Ovary (tissue), 9 donors: Measurements from ENCODE around the gene GPR162. TPM values are rescaled to one million over a fixed set of nuclear protein-coding genes. Genes with fewer than 3 reads are reported as not detected.

Experiments
- DNase-seq, 5 donors: peaks; one replicate each; pipeline ENCODE4 v3.0.0-alpha.2; 2019 to 2020
- H3K27ac ChIP-seq, 2 donors: fragments of 200-600 bp; one replicate each; pipeline versions ENCODE4 v1.5.1 to v1.8.0; 2019 to 2022
- H3K27me3 ChIP-seq: fragments of 200-600 bp; one replicate; pipeline ENCODE4 v1.8.0; 2022
- H3K36me3 ChIP-seq: fragments of 200-600 bp; sonication (generic); one replicate; pipeline ENCODE4 v1.5.1; 2019
- H3K4me1 ChIP-seq: one replicate; pipeline ENCODE4 v1.8.1; 2013; ENCODE audit warnings: mild to moderate bottlenecking, moderate library complexity; ENCODE audit not compliant: insufficient read depth
- H3K4me3 ChIP-seq: fragments of 200-600 bp; sonication (generic); one replicate; pipeline ENCODE4 v1.5.1; 2017
- H3K9me3 ChIP-seq, 2 donors: fragments of 200-600 bp in 1 of 2; sonication (generic) in 1 of 2; one replicate each; pipeline versions ENCODE4 v1.5.1 to v1.8.1; 2013 to 2019; ENCODE audit warnings: mild to moderate bottlenecking in 1 of 2, moderate library complexity in 1 of 2
- EP300 ChIP-seq: sonication (generic); formaldehyde crosslinking; IDR thresholded peaks from one replicate; pipeline ENCODE4 v1.6.1; 2017; ENCODE audit warnings: antibody characterized with exemption
- POLR2A ChIP-seq: fragments of 450-650 bp; IDR thresholded peaks from one replicate; pipeline ENCODE4 v1.6.1; 2017; ENCODE audit warnings: antibody characterized with exemption, mild to moderate bottlenecking, moderate library complexity
- WGBS, 3 donors: extraction: QIAGEN DNeasy Blood & Tissue Kit in 1 of 3; methylation state at CpG; one replicate each; pipeline versions ENCODE4 v1.1.5 to v1.1.7; 2013 to 2017; 5-methylcytosine and 5-hydroxymethylcytosine counted together
- intact Hi-C, 4 donors: fragments of 100-400 bp; cut with DNase I; formaldehyde crosslinking; loops; one replicate each; pipeline versions ENCODE4 v1.11.0 to v1.15.1; 2022 to 2023
- polyA plus RNA-seq, 2 donors: library from polyadenylated mRNA; stranded (reverse); fragments of 200-250 nt in 1 of 2; fragments of 350-450 nt in 1 of 2; fragmentation: Illumina TruSeq in 1 of 2; extraction: RNeasy Lipid Tissue Mini Kit (QIAGEN cat#74804) in 1 of 2; gene quantifications; one replicate each; pipeline ENCODE4 v1.2.3, GENCODE V29; 2013 to 2014
- total RNA-seq, 7 donors: library from RNA; depleted of rRNA in 2 of 7; stranded (reverse); fragments of >200 nt in 2 of 7; fragmentation: NEBNext Ultra II Directional in 3 of 7; extraction: Animal tissue kit (Norgen Biotek cat#: 25700) in 3 of 7; gene quantifications; one replicate each; pipeline versions ENCODE4 v1.1.0 to v1.2.4, GENCODE V29; 2016 to 2023
- TF ChIP-seq, protein P1 (sequence below), 3 donors: fragments of 450-650 bp in 2 of 3; fragments of 200-600 bp in 1 of 3; IDR thresholded peaks; one replicate each; pipeline versions ENCODE4 v1.5.1 to v1.8.0; 2016 to 2022; ENCODE audit warnings: antibody characterized with exemption in 3 of 3, mild to moderate bottlenecking in 1 of 3
- donor health status: DM: no; HTN: no; CAD: no; lungs with moderate emphysema.
- donor health status: DM: no; HTN: no; CAD: no.
- donor health status: Bipolar disorder and iron deficiency.
- donor health status: DM: yes; HTN: yes; CAD: no.
- donor health status: DM: no; HTN: no; CAD: no.
- donor health status: DM: yes; HTN: yes; CAD: no.

GPR162 gene
- total and polyA plus RNA-seq, 9 donors, result 0.60 to 12.0 (median 7.6) TPM

DNA sequence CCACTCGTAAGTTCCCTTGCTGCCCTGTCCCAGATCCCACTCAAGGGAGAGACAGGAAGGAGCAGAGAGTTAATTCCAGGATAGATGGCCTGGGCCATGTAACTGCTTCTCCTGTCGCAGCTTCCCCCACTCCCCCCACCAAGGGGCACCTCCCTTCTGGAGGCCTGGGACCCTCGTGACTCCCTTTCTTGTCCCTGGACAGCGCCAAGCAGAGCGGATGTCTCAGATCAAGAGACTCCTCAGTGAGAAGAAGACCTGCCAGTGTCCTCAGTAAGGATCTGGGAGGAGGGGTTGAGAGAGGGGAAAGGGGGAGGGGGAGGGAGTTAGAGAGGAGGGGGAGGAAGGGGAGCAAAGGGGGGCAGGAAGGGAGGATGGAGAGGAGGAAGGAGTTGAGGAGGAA lies 3.0 kb upstream of the GPR162 start:
- Histone ChIP-seq H3K4me3 (no peak overlapping the region), H3K4me1 (peaks cover 6% of the 10 kb centered on the region), H3K27me3 (no peaks in the 10 kb centered on the region), H3K36me3 (no peaks in the 10 kb centered on the region), H3K9me3 (no peaks in the 10 kb centered on the region), H3K27ac (peak overlapping the region in 1 of 2 donors; percentile 59)
- no peak for DNase-seq
- no peak for TF ChIP-seq POLR2A
- TF ChIP-seq, protein P1, sequence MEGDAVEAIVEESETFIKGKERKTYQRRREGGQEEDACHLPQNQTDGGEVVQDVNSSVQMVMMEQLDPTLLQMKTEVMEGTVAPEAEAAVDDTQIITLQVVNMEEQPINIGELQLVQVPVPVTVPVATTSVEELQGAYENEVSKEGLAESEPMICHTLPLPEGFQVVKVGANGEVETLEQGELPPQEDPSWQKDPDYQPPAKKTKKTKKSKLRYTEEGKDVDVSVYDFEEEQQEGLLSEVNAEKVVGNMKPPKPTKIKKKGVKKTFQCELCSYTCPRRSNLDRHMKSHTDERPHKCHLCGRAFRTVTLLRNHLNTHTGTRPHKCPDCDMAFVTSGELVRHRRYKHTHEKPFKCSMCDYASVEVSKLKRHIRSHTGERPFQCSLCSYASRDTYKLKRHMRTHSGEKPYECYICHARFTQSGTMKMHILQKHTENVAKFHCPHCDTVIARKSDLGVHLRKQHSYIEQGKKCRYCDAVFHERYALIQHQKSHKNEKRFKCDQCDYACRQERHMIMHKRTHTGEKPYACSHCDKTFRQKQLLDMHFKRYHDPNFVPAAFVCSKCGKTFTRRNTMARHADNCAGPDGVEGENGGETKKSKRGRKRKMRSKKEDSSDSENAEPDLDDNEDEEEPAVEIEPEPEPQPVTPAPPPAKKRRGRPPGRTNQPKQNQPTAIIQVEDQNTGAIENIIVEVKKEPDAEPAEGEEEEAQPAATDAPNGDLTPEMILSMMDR (IDR thresholded peaks at IDR 0.05), result no peak
- no peak for TF ChIP-seq EP300
- 50 to 54% (median 50%) methylated on average over 5 of the region's 5 CpGs for WGBS, 3 donors
- intact Hi-C loops, result no loop called here

DNA sequence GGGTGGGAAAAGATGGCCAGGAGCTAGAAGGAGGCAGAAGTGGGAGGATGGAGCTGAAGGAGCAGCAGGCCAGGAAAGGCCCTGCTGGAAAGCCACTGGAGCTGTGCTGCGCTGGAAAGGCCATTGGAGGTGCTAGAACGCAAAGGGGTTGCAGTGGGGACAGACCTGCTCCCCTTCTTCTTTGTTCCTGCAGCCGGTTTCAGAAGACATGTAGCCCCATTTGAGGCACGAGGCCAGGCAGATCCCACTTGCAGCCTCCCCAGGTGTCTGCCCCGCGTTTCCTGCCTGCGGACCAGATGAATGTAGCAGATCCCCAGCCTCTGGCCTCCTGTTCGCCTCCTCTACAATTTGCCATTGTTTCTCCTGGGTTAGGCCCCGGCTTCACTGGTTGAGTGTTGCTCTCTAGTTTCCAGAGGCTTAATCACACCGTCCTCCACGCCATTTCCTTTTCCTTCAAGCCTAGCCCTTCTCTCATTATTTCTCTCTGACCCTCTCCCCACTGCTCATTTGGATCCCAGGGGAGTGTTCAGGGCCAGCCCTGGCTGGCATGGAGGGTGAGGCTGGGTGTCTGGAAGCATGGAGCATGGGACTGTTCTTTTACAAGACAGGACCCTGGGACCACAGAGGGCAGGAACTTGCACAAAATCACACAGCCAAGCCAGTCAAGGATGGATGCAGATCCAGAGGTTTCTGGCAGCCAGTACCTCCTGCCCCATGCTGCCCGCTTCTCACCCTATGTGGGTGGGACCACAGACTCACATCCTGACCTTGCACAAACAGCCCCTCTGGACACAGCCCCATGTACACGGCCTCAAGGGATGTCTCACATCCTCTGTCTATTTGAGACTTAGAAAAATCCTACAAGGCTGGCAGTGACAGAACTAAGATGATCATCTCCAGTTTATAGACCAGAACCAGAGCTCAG lies 2.3 kb upstream of the GPR162 start:
- Histone ChIP-seq H3K36me3 (no peaks in the 10 kb centered on the region), H3K27me3 (no peaks in the 10 kb centered on the region), H3K9me3 (no peaks in the 10 kb centered on the region), H3K4me3 (no peak overlapping the region), H3K4me1 (peaks cover 6% of the 10 kb centered on the region), H3K27ac (no peak overlapping the region)
- WGBS, 3 donors, result 88 to 90% (median 90%) methylated on average over 13 of the region's 13 CpGs
- TF ChIP-seq EP300 (no peak), POLR2A (no peak)
- TF ChIP-seq, protein P1 (IDR thresholded peaks at IDR 0.05), result no peak
- no peak for DNase-seq
- intact Hi-C loops, result loop anchor here in 2 of 4 donors (5.0 kb wide), 2 partner anchors 37 to 82 kb away; no protein-coding TSS in a partner anchor

DNA sequence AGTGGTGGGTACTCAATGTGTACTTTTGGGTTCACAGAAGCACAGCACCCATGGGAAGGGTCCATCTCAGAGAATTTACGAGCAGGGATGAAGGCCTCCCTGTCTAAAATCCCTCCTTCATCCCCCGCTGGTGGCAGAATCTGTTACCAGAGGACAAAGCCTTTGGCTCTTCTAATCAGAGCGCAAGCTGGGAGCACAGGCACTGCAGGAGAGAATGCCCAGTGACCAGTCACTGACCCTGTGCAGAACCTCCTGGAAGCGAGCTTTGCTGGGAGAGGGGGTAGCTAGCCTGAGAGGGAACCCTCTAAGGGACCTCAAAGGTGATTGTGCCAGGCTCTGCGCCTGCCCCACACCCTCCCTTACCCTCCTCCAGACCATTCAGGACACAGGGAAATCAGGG lies 1.5 kb upstream of the GPR162 start:
- WGBS, 3 donors, result 68 to 81% (median 70%) methylated on average over 5 of the region's 5 CpGs

DNA sequence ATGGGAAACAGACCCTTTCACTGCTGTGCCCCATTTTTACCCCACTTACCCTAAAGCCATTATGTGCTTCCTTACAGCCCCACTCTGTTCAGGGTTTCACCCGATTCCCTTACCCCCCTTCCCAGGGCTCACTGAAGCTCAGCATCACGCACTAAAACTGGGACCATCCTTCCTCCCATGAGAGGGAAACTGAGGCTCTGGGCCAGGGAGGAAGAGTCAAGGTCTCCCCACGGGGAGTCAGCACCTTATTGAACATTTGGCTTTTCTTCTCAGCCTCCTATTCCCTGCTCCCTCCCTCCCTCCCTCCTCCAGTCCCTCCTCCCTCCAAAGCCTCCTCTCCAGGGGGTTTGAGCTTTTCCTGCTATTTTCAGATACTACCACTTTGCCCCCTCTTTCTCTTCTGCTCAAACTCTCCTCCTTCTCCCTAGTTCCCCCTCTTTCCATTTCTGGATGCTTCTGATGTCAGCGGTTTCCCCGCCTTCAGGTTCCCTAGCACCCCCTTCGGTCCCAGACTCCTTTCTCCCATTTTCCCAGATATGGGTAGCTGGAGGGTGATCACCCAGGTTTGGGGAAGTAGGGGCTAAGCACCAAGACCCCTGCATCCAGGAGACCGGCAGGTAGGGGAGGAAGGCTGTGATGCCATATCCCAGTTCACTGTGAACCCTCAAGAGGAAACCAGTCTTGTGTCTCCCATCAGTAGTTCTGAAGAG lies 960 bp downstream of the GPR162 start:
- intact Hi-C loops, result loop anchor here in 2 of 4 donors (5.0 kb wide), 2 partner anchors 40 to 85 kb away; no protein-coding TSS in a partner anchor
- H3K9me3 ChIP-seq, result no peaks in the 10 kb centered on the region
- no peak overlapping the region for H3K27ac ChIP-seq
- no peak for DNase-seq
- no peaks in the 10 kb centered on the region for H3K27me3 ChIP-seq
- TF ChIP-seq POLR2A (no peak), EP300 (no peak)
- TF ChIP-seq, protein P1 (IDR thresholded peaks at IDR 0.05), result no peak
- peaks cover 14% of the 10 kb centered on the region for H3K4me1 ChIP-seq
- WGBS, 3 donors, result 36 to 47% (median 36%) methylated on average over 7 of the region's 7 CpGs
- H3K4me3 ChIP-seq, result no peak overlapping the region
- no peaks in the 10 kb centered on the region for H3K36me3 ChIP-seq

More for the DNA sequence above, 1.5 kb upstream of the GPR162 start:
- DNase-seq, result no peak
- Histone ChIP-seq H3K27ac (no peak overlapping the region), H3K4me3 (no peak overlapping the region), H3K36me3 (no peaks in the 10 kb centered on the region), H3K9me3 (no peaks in the 10 kb centered on the region), H3K27me3 (no peaks in the 10 kb centered on the region), H3K4me1 (peaks cover 6% of the 10 kb centered on the region)
- intact Hi-C loops, result loop anchor here in 2 of 4 donors (5.0 kb wide), 2 partner anchors 38 to 83 kb away; no protein-coding TSS in a partner anchor
- TF ChIP-seq EP300 (no peak), POLR2A (no peak)
- TF ChIP-seq, protein P1 (IDR thresholded peaks at IDR 0.05), result no peak
